GM15510 (cell line): ENCODE data around the gene ENTPD7.
A peak's percentile ranks its signal among the peaks of the same experiment; 100 is the strongest.

ENCODE experiments used
- POLR2A ChIP-seq: IDR thresholded peaks from 3 replicates; pipeline ENCODE4 v1.6.1; 2011; ENCODE audit warnings: borderline replicate concordance; ENCODE audit not compliant: insufficient read length; ENCODE audit errors: extremely low read depth

The ENTPD7 gene

DNA sequence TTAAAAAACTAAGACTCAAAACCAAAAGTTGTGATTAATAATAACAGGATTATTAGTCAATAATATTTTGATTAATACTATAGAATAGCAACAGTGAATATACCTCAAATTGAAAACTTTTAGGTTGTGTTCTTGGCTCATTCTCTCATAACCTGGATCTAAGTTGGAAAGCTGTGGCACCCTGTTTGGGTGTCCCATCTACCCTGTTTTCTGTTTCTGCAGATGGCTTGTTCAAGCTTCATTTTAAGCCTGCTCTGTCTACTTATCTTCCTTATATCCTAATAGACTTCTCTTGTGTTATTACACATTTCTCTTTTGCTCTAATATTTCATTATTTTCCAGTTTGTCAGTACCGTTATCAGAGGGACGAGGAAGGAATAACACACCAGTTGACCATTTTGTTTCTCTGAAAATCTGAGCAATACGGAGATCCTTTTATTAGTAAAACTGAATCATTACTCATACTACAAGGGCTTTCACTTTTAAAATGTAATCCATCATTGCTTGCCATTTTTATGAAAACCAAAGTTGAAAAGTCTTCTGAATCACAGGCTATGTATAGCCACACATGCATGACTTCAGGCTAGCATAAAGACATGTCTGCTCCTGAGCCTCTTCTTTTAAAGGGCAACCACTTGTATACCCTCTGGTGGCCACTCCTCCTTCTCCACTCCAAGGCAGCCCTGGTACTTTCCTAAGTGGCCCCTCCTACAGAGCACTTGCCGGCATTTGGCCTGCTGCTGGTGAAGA lies 50.3 kb downstream of the ENTPD7 start:
- no peak for TF ChIP-seq POLR2A

DNA sequence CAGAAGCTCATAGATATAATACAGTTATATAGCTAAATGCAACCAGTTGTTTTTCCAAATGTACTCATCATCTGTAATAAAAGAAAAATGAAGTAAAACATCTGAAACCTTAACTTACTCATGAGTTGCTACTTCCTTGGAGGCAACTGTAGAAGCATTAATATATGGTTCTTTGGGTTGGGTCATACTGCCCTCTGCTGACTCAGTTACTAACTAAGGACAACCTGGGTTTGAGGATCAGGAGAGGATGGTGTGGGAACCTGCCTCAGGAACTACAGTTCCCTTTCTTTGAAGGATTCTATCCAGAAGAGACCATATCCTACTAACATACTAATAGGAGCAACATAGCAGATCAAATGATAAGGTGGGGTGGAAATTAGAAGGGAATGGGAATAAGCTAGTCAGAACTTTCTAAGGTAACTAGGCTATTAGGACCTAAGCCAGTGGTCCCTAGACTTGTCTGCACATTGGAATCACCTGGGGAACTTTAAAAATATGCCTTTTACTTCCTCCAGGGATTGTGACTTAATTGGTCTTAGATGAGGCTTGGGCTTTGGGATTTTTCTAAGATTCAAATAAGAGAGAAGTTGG lies 51.9 kb downstream of the ENTPD7 start:
- TF ChIP-seq POLR2A, result no peak

DNA sequence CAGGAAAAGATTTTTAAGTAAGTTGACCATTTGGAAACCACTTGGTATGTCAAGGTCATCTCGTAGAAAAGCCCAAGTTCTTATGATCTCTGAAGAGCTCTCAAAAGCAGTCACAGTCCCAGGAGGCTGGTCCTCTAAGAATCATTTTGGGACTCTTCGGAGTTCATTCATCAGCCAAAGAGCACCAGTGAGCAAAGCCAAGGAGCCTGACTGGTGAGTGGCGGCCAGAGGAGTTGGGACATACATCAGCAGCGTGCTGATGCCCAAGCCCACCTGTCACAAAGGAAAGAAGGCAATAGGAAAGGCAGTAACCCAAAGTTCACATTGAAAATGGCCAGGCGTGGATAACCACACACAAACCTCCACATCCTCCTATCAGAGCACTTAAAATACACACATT lies 55.1 kb downstream of the ENTPD7 start:
- no peak for TF ChIP-seq POLR2A

DNA sequence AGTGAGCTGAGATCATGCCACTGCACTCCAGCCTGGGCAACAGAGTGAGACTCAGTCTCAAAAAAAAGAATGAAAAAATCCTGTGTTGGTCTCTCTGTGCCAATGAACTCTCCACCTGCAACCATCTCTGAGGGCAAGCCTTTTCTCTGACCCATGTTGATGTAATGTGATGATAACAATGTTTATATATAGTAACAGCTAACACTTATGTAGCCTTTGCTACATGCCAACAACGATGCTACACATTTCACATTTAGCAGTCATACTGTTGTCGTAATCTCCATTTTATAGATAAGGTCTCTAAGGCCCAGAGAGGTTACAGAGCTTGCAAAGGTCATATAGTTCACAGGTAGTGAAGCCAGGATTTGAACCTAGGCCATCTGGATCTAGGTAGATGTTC lies 61.1 kb downstream of the ENTPD7 start:
- no peak for TF ChIP-seq POLR2A

DNA sequence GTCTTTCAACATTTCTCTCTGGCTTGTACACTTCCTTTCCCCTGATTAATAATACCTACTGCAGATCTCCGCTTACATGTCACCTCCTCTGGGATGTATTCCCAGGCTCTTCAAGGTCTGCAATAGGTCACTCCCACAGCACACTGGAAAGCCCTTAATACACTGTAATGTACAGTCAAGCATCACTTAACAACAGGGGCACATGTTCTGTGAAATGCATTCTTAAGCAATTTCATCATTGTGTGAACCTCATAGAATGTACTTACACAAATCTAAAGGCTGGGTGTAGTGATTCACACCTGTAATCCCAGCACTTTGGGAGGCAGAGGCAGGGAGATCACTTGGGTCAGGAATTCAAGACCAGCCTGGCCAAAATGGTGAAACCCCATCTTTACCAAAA lies 70.7 kb downstream of the ENTPD7 start:
- TF ChIP-seq POLR2A, result no peak

DNA sequence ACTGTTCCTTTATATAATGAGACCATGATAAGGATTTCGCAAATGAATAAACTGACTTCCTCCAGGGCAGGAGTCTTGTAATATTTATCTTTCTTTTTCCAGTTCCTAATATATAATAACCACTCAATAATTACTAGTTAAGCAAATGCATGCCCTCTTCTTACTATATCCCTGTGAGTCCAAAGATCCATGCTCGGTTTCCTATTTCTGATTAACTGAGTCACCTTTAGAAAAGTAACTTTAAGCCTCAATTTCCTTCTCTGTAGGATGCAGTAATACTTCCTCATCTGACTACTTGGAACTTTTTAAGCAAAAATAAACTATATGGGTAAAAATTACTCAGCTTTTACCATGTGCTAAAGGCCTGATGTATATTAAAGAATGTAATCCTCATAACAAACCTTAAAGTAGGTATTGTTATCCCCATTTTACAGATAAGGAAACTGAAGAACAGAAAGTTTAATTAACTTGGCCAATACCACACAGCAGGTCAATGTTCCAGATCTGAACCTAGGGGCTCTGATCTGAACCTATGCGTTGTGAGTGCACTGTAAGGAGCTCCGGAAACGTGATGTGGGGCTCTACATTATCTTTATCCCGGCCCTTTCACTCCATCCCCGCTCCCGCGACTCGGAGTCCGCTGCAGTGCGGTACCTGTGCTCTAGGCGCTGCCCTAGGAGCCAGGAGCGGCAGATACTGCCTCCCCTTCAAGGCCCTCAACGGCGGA lies 72.2 kb downstream of the ENTPD7 start:
- no peak for TF ChIP-seq POLR2A

DNA sequence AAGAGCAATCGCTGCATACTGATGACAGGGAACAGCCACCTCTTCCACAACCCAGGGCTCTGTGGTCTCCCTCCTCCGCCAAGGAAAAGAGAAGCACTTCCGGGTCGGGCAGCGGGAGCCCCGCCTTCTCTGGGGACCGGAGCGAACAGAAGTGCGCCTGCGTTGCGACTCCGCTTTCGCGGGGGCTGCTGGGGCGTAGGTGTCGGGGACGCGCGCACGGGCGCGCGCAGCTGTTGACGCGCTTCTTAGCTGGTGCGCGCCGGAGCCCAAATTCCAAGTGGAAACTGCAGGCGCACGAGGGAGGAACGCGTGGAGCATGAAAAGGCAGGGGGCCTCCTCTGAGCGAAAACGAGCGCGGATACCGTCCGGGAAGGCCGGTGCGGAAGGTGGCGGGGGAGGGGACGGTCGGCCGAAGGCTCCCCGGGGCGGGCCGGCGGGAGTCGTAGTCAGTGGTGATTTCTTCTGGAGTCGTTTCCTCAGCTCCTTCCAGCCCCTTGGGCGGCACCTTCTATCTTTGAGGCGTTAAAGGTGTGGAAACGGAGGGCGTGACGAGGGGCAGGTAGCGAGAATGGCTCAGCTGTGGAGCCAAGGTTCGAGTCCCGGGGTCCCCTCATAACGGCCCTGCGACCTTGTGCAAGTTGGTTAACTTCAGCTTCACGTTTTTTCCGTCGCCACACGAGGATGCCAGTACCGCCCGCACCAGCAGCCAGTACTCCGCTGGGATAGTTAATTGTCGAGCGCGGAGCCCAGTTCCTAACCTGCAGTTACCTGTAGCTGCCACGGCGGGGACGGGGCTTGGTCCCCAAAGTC lies 72.9 kb downstream of the ENTPD7 start, which contains the start of the genes COX15 and CUTC:
Gene COX15 (minus strand): TSS at position 95 of the 810 bp plus-strand sequence. CDS start 78 bp downstream, at position 17.
Gene CUTC (plus strand): TSS at position 202 of the 810 bp plus-strand sequence. CDS start 115 bp downstream, at position 317.
- peak; percentile 88 for TF ChIP-seq POLR2A

DNA sequence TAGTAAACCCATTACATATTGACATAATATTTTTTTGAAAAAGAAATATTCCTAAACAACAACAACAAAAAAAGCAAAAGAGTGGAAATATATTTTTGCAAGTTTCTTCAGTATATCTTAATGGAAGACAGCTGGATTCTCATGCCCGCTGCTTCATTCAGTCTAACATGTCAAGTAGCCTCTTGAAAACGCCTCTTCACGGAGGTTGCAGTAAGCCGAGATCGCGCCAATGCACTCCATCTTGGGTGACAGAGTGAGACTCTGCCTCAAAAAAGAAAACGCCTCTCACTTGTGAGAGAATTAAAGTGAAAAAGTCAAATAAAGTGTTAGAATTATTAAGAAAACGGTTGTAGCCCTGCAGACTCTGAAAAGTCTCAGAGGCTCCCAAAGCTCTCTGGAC lies 74.1 kb downstream of the ENTPD7 start:
- TF ChIP-seq POLR2A, result no peak

DNA sequence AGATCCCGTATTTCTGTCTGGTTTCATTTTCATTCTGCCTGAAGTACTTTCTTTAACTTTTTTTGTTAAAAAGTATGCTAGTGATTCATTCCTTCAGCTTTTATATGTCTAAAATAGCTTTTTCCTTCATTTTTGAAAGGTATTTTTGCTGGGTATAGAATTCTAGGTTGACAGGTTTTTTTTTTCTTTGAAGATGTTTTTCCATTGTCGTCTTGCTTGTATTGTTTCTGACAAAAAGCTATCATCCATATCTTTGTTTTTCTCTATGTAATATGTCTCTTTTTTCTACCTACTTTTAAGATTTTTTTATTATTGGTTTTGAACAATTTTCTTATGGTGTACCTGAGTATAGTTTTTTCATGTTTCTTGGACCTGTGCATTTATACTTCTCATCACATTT lies 81.0 kb downstream of the ENTPD7 start:
- no peak for TF ChIP-seq POLR2A

DNA sequence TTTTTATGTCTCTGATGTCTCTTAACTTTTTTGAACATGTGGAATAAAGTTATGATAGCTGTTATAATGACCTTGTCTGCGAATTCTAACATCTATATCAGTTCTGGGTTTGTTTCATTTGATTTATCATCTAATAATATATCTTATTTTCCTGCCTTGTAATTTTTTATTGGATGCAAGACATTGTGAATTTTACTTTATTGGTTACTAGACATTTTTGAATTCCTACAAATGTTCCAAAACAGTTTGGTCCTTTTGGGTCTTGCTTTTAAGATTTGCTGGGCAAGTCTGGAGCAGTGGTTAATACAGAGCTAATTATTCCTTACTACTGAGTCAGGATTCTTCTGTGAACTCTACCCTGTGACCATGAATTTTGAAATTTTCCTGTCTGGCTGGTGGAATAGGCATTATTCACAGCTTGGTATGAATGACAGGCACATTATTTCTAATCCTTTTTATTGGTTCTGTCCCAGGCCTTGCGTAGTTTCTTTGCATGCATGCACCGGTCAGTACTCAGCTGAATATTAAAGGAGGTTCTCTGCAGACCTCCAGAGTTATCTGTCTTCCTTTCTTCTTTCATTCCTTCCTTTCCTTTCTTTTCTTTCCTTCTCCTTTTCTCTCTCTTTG lies 81.7 kb downstream of the ENTPD7 start:
- TF ChIP-seq POLR2A, result no peak

DNA sequence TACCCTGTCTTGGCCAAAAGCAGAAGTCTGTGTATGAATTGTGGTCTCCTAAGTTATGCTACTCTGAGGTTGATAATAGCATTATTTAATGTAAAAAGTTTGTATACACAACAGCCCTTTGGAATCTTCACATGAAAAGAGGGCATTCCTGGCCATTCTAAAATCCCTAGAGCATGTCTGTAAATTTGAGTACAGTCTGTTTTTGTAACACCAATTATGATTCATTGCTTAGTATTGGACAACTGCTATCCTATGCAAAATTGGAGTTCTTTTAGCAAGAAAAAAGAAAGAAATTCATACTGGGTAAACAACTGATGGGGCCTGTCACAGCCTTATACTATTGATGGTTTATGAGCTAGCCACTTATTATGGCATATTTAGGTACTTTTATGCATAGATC lies 82.9 kb downstream of the ENTPD7 start:
- TF ChIP-seq POLR2A, result no peak

DNA sequence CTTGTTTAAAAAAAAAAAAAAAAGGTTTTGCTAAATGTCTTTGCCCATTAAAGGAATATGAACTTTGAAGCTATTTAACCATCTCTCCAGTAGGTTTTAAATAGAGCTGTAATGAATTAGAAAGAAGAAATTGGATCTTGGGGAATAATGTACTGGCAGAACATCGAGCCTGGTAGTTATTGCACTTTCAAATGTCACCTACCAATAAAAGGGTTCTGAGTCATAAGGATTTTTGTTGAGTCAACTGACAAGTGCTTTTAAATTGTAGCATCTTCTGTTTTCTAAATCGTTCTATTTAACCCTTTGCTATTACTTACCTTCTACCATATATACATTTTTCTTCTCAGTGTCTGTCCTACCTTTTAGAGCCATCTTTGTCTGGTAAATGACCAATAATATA lies 83.4 kb downstream of the ENTPD7 start:
- TF ChIP-seq POLR2A, result no peak

DNA sequence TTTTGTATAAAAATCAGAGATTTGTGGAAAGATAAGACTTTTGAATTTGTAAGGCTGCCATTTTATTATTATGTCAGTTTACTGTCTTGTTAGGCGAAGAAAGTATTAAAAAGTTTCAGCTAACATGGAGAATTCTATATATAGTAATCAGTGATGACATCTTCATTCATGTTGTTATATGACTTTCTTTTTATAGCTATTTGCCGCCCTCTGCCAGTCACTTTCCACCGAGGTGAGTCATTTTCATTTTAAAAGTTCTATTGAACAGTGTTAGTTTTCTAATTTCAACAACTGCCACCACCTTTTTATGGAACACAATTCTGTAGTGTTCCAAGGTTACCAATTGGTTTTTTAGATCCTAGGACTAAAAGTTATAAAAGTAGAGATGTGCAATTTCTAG lies 84.5 kb downstream of the ENTPD7 start:
- TF ChIP-seq POLR2A, result no peak

DNA sequence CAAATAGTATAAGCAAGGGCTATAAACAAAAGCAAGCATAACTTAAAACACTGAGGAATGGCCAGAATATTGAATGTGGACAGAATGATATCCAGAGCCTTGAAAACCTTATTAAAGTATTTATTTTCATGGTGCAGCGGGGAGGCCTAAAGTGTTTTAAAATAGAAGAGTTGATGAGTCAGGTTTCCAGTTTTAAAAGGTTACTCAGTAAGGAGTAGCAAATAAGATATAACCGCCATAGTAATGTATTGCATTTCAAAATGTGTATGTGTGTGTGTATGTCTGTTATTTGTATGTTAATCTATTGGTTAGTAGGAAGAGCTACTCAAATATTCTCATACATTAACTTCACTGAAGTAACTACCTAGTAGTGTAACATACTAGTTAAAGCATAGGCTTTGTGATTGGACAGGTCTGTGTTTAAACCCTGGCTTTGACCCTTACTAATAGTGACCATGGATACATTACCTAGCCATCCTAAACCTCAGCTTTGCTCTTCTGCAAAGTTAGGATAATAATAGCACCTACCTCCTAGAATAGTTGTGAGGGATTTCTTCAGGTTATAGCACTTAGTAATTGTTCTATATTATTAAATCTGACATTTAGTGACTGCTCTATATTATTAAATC lies 89.6 kb downstream of the ENTPD7 start:
- TF ChIP-seq POLR2A, result no peak
